HG03575 (cell line): Measurements from ENCODE around the gene RASGRP2.

Experiments
- ATAC-seq: cut with Tn5 transposase; IDR thresholded peaks from one replicate; pipeline ENCODE4 v1.9.1; 2021; ENCODE audit not compliant: unreplicated experiment, insufficient number of reproducible peaks, low FRiP score; ENCODE audit errors: extremely low read depth

The RASGRP2 gene

DNA sequence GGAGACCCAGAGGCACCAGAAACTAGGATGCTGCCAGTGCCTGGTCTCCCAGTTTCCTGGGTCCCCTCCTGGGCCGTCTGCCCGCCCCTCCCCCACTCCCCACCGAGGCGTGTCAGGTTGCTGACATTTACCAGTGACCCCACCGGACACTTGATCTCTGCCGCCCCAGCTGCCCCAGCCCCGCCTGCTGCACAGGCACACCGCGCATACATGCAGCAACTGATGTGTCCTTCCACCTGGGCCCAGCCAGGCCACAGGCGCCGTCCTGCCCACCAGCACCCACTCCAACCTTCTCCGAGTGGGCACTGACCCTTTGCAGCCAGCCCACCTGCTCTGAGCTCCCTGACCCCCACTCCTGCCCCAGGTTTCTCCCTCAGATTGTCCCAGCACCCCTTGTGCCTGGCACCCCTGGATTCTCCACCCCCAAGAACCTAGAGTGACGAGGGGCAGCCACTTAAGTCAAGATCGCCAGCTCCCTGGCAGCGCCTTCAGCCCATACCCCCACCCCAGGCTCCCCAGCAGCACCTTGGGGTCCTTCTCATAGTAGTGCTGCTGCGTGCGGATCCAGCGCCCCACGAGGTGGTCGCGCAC lies 15.3 kb upstream of the RASGRP2 start:
- no peak for ATAC-seq

DNA sequence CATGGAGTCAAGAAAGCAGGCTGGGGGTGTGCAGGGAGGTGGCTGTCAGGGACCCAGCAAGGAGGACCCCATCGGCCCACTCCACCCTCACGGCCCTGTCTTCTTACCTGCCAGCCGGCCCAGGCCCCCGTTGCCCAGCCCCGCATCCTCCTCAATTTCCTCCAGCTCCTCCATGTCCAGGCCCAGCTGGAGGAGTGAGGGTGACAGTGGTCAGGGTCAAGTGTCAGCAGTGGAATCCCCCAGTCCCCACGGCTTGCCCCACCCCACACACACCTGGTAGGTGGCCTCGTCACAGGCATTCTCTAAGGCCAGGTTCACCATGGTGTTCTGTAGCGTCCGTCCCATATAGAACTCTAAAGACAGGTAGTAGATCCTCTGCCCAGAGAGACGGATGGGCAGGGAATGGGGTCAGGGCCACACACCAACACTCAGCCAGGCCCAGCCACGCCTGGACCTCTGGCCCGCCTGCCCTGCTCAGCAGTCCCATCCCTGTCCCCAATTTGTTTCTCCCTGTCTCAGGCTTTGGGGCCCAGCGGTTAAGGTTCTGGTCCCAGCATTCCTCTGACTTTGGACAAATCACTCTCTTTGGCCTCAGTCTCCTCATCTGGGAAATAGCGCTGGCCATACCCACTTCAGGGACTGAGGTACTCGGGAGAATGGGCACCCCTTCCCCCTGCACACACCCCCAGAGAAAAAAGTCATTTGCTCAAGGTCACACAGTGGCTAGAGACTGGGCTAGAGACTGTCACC lies 14.6 kb upstream of the RASGRP2 start:
- ATAC-seq: no peak

DNA sequence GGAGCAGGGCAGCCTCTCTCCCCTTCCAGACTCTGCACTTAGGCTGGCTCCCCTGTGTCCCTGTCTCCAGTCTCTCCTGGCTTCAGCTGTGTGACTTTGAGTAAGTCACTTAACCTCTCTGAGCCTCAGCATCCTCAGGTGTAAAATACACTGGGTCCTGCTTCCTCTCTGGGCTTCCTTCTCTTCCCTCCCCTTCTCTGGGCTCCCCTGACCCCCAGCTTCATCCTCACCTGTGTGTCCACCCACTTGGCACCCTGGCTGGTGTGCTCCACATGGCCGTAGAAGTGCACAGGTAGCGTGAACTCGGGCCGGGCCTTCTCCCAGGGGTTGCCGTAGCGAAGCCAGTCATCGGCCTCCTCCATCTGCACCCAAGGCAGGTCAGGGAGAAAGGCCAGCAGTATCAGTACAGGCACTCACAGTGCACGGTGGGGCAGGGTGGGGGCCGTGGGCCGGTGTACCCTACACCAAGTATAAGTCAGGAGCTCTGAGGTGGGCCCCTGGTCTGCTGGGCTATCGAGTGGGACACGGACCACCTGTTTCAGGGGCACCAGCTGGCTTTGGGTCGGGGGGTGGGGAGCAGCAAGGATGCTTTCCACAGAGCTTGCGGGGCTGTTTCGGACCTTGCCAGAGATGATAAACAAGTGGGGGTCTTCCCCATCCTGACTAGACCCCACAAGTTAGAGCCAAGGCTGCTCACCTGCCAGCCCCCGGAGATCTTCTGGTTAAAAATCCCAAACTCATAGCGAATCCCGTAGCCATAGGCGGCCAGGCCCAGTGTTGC lies 13.8 kb upstream of the RASGRP2 start:
- ATAC-seq: no peak

DNA sequence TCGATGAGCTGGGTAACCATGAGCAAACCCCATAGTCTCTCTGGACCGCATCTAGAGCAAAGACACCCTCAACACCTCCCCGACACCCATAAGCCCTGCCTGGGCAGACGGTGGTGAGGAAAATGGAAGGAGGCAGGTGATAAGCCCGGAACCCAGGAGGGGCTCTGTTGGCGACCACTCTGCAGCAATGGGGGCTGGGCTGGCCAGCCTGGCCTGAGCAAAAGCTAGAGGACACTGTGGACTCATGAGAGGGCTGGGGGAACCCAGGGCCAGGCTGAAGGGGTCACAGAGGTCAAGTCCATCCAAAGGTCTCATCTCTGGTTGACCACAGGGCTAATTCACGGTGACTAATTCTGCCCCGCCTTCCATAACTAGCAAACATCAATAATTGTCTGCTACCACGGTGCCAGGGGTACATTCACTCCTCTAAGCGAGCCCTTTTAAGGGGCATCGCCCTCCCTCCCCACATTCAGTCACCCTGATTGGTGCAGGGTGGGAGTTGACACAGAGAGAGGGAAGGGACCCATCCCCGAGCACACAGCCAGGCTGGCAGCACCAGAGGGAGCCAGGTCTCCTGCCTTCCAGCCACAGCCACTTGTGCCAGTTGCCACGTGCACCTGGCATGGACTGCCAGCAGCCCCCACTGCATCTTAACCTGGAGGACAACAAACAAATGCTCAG lies 11.9 kb upstream of the RASGRP2 start:
- no peak for ATAC-seq

DNA sequence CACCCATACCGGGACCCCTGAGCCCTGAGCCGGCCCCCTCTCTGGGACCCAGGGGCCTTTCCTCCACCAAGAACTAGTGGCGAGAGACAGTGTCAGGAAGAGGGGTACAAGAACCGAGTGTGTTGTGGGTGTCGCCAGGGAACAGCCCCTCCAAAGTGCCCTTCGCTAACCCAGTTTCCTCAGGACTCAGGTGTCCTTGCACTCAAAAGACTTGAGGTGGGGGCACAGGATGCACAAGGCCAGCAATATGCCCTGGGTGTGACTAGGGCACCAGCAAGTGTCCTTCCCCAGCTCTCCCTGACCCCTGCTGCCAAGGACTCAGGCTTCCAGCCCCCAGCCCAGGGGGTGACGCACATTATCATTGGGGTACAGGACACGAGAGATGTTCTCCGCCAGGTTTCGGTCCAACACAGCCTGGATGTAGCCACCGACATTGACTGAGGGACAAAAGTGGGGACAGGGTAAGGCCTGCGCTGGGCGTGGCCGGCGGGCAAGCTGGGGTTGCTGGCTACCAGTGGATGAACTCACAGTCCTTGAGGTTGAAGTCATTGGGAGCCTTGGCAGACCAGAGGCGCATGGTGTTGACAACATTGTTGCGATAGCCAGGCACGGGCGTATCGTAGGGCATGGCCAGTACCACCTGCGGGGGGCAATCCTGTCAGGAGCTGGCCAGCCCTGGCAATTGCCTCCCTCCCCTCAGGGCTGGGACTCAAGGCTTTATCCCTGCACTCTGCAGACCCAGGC lies 11.1 kb upstream of the RASGRP2 start:
- ATAC-seq: no peak

DNA sequence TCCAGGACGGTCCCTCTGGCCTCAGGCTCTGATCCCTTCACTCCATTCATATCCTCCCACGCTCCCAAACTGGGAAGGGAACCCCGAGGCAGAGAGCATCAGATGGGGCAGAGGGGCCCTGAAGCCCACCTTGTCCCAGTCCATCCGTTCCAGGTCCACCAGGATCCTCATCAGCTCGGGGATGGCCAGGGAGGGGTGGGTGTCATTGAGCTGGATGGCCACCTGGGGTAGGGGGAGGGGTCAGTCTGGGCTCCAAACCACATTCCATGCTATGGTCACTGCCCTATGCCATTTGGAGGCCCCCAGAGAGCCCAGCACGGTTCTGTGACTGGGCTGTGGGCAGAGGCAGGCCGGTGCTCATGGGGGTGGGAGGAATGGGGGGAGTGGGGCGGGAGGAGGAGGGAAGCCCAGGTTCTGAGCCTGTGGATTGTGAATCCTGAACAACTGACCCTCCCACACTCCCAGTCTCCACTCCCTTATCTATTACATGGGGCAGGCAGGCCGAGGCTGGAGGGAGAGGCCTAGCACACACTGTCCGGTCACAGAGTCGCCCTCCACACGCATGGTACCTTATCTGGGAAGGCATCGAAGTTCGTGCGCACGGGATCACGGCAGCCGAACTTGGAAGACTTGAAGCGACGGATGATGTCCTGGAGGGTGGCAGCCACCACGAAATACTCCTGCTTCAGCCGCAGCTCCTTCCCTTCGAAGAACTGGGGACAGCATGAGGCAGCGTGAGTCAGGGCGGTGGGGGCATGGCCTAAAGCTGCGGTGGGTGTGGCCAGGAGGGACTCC lies 10.4 kb upstream of the RASGRP2 start:
- no peak for ATAC-seq

DNA sequence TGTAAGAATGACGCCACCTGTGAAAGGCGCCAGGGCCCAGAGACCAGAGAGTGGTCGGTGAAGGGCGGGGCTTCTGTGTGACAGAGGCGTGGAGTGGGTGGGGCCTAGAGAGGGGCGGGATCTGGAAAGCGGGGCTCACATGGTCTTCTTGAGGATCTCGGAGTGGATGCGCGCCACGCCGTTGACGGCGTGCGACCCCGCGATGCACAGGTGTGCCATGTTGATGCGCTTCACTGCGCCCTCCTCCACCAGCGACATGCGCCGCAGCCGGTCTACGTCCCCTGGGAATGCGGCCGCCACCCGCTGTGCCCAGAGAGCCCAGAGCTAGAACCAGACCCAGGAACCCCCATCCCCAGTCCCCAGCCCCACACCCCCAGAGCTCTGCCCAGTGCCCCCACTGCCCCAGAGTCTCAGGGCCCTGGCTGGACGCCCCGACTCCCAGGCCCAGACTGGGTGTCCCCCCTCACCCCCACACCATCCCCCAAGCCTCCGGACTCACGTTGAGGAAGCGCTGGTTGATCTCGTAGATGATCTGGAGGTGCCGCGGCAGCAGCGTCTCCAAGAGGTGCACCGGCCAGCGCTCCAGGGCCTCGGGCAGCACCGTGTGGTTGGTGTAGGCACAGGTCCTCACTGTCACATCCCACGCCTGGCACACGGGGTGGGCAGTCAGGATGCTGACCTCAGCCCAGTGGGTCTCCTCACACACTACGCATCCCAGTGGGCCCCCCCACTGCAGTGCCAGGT lies 9.6 kb upstream of the RASGRP2 start:
- no peak for ATAC-seq

DNA sequence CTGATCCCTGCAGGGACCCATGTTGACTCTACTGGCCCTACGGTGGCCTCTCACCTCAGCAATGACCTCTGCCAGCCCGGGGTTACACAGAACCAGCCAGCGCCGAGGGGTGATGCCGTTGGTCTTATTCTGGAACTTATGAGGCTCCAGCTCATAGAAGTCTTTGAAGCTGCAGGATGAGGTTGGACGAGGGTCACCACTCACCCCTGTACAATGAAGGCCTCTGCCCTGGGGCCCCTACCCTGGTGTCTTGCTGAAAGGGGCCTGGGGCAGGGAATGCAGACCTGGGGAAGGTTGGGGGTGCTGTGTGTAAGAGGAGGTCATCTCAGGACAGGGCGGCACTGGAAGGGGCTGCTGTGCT lies 9.1 kb upstream of the RASGRP2 start:
- ATAC-seq: no peak

DNA sequence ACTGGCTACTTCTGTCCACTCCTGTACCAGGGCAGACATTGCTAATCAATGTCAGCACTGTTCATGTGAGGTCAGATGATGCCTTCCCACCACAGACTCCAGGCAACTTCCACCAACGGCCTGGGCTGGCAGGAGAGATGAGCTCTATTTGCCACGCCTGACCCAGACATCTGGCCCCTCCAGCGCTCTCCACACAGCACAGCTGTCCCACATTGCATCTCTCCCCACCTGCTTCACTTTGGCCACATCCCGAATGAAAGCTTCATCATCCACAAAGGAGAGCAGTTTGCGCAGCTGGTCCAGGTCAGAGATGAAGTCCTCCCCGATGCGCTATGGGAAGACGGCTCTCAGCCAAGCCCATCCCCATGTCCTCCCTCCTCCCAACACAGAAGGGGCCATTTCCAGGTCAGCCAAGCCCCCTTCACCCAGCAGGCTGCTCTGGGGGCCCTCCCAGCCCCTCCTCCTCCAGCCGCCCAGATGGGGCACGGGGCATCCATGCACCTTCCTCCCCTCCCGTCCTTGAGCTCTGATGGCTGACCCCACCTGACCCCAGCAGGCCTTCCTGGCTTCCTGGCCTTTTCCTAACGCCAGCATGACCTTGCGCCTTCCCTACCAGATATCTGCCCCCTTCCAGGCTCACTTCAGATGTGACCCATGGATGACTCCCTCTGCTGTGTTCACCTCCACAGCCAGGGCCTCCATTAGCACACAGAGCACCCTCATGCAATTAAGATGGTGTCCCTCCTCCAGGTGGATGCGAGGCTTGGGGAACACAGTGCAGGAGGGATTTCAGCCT lies 8.4 kb upstream of the RASGRP2 start:
- no peak for ATAC-seq

DNA sequence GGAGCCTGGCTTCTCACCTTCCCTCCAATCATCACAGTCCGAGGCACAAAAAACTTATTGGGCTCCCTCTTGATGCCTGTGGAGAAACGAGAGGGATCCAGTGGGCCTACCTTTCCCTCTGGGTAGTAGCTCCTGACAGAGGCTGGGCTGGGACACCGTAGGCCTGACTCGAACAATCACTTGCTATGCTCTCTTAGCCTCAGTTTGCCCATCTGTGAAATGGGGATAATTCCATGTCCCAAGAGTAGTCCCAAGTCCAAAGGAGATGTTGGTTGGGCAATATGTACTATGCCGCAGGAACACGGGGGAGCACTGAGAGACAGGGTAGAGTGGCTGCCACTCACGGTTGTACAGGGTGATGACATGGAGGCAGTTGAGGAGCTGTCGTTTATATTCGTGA lies 7.6 kb upstream of the RASGRP2 start:
- no peak for ATAC-seq

DNA sequence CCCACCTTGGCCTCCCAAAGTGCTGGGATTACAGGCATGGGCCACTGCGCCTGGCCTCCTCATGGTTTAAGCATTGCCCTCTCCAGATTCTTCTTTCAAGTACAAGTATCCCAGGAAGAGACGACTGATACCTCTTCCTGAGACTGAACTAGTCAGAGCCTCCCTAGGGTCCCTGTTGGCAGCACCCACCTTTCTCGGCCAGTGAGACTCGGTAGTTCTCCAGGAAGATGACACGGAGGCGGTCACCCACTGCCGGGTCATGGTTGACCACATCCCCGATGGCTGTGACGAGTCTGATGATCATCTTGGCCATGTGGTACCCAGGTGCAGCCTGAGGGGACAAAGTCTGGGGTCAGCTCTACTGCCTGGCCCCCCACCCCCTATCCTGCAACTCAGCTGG lies 7.2 kb upstream of the RASGRP2 start:
- no peak for ATAC-seq

DNA sequence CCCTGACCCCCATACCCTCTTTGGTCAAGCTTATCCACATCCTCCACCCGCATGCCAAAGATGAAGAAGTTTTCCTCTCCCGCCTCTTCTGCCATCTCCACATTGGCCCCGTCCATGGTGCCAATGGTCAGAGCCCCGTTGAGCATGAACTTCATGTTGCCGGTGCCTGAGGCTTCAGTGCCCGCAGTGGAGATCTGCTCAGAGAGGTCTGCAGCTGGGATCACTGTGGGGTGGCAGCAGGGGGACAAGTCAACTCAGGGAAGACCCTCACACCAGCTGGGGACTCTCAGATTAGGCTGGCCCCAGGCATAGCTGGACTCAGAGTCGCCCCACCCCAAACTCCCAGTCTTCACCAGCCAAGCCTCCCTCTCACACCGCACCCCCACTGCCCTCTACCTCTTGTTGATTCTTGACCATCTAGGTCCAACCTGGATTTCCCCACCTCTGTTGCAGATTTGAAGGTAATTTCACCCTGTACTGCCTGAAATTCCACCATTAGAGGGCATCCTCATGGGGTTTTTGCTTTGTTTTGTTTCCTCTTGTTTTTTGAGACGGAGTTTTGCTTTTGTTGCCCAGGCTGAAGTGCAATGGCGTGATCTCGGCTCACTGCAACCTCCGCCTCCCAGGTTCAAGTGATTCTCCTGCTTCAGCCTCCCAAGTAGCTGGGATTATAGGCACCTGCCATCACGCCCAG lies 6.6 kb upstream of the RASGRP2 start:
- no peak for ATAC-seq

DNA sequence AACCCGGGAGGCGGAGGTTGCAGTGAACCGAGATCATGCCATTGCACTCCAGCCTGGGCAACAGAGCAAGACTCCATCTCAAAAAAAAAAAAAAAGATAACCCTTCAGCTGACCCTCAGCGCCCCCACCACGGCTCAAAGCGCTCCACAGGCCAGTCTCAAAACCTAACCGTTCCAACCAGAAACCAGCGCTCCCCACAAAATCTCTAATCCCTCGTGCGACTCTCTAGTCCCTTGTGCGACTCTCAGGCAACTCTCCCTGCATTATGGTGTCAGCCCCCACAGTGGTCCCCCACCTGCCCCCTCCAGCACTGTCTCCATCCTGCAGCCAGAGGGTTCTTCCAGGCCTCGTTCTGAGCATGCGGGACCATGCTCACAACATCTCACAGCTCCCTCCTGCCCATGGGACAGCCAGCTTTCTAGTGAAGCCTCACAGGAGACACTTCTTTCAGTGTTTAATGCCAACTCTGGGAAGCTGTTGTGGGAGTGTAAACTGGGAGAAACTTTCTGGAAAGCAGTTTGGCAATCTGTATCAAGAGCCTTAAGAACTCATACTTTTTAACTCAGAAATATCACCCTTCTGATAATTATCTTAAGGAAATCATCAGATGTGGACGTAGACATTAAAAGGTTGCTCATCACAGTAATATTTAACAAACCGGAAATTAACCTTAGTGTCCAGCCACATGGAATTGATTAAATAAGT lies 4.2 kb upstream of the RASGRP2 start:
- ATAC-seq: no peak

DNA sequence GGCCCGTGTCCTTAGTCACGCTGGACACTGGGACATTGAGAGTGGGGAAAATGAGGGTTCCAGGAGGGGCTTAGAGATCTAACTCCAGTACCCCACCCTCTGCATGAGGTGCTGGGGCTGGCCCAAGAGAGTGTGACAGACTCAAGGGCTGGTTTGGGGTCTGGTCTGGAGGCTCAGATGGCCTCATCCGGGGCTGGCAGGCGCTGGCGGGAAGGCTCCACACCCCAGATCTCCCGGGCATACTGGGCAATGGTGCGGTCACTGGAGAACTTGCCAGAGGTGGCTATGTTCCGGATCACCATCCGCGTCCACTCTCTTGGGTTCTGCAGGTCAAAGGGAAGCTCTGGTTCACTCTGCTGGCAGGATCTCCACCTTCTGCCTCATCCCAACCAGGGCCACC lies 2.5 kb upstream of the RASGRP2 start:
- ATAC-seq: no peak

DNA sequence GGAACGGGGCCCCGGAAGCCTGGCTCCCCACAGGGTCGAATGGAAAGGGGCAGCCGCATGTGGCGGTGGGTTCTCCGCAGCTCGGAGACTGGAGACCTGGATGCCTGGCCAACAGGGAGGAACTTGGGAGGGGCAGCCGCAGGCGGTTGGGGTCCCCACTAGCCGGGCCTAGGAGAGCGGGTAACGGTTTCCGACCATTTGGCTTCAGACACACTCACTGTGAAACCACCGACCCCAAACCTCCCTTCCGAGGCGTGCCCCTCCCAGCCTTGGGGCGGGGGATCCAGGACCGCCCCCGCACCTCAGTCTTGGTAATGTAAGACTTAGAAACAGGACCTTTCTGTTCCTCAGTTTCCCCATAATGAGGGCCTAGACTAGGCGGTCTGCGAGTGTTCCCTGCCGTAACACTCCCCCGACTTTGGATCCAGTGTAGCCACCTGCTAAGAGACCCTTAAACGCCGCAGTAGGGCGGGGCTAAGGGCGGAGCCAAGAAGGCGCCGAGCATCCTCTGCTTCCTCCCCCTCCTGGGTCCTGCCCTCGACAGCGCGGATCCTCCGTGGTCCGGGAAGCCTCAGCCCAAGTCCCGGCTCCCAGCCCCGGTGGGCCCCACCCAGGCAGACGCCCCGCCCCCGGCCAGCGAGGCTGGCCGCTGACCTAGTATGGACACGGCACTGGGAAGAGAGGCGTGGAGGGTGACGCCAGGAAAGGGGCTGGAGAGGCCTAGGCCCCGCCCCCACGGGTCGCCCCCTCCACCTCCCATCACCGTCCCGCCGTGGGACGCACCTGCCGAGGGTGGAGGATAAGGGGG lies 1.8 kb upstream of the RASGRP2 start:
- no peak for ATAC-seq
